ENCODE results near the gene GPR39.

DNA sequence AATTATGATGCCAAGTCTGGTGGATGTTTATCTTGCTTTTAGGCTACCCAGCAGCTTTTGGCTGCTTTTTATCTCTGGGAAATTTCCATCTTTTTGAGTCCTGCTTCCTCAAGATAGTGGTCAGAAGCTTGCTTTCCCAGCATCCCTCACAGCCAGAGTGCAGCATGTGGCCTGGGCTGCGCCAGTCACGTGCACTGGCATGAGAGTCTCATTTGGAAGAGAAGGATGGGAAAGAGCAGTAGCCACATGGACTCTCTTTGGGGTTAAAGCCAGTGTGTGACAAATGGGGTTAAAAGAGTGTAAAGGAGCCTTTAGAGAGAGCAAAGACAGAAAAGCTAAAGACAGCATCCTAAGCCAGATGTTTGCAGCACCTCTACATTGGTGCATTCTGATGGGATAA is 12.7 kb downstream of the GPR39 start:
- no peak for TF ChIP-seq HEYL (CRISPR knock-in tag; IDR thresholded peaks at IDR 0.05)
- no peak for TF ChIP-seq CTCF (IDR thresholded peaks at IDR 0.05)
- no peak for TF ChIP-seq POLR2A (IDR thresholded peaks at IDR 0.05; ENCODE audit: low read length)
- TF ChIP-seq RCOR1 (IDR thresholded peaks at IDR 0.05; ENCODE audit: low read depth, low read length) = no peak
- TF ChIP-seq RAD21 (conservative IDR thresholded peaks at IDR 0.05 in 1 of 2, IDR thresholded peaks at IDR 0.05 in 1 of 2) = no peak
- no peak for TF ChIP-seq ZC3H11A (IDR thresholded peaks at IDR 0.05)
- no peak for TF ChIP-seq CEBPB (IDR thresholded peaks at IDR 0.05)
- TF ChIP-seq SREBF2 (IDR thresholded peaks at IDR 0.05) = no peak

All from A549 (cell line).